Mesenchymal stem cell (in vitro differentiated cells and primary cell): ENCODE data around the gene NAA16.
A peak's percentile ranks its signal among the peaks of the same experiment; 100 is the strongest.

Experiments
- DNase-seq: peaks from one replicate; pipeline ENCODE4 v3.0.0-alpha.2; 2013
- H2AFZ ChIP-seq: one replicate; pipeline ENCODE4 v1.6.1; 2013; ENCODE audit warnings: low read depth, mild to moderate bottlenecking, control low read depth, inconsistent platforms, low read length, moderate library complexity
- H2AK5ac ChIP-seq: 2 replicates; pipeline ENCODE4 v1.6.1; 2013; ENCODE audit warnings: low read length, moderate library complexity, mild to moderate bottlenecking, inconsistent platforms; ENCODE audit not compliant: severe bottlenecking
- H2BK120ac ChIP-seq: one replicate; pipeline ENCODE4 v1.6.1; 2013; ENCODE audit warnings: low read depth, mild to moderate bottlenecking, inconsistent platforms, low read length, moderate library complexity
- H2BK12ac ChIP-seq, 2 experiments: one replicate each; pipeline ENCODE4 v1.6.1; 2013; ENCODE audit warnings: inconsistent platforms in 2 of 2, low read length in 2 of 2, mild to moderate bottlenecking in 2 of 2, moderate library complexity in 2 of 2, control low read depth in 1 of 2
- H2BK15ac ChIP-seq: one replicate; pipeline ENCODE4 v1.6.1; 2013; ENCODE audit warnings: mild to moderate bottlenecking, low read depth, inconsistent platforms; ENCODE audit not compliant: poor library complexity, severe bottlenecking
- H2BK5ac ChIP-seq: 2 replicates; pipeline ENCODE4 v1.6.1; 2013; ENCODE audit warnings: low read depth, mild to moderate bottlenecking, low read length, control low read depth, inconsistent platforms; ENCODE audit not compliant: poor library complexity, severe bottlenecking
- H3K14ac ChIP-seq, 2 experiments: one replicate each; pipeline ENCODE4 v1.6.1; 2013; ENCODE audit warnings: inconsistent platforms in 2 of 2, low read length in 2 of 2, control low read depth in 1 of 2, mild to moderate bottlenecking in 1 of 2, moderate library complexity in 1 of 2
- H3K18ac ChIP-seq, 2 experiments: one replicate each; pipeline ENCODE4 v1.6.1; 2013; ENCODE audit warnings: inconsistent platforms in 2 of 2, low read length in 2 of 2, control low read depth in 1 of 2, low read depth in 1 of 2, mild to moderate bottlenecking in 1 of 2
- H3K23ac ChIP-seq, 2 experiments: one replicate each; pipeline ENCODE4 v1.6.1; 2013; ENCODE audit warnings: inconsistent platforms in 2 of 2, low read length in 2 of 2, mild to moderate bottlenecking in 2 of 2, moderate library complexity in 2 of 2, control low read depth in 1 of 2
- H3K27ac ChIP-seq: 2 replicates; pipeline ENCODE4 v1.5.1; 2013; ENCODE audit warnings: mild to moderate bottlenecking, moderate library complexity, low read length, control low read depth, inconsistent platforms; ENCODE audit not compliant: poor library complexity, severe bottlenecking
- H3K27me3 ChIP-seq, 2 experiments: 2 replicates each; pipeline versions ENCODE4 v1.6.1 to v1.7.0; 2013; ENCODE audit warnings: low read length in 2 of 2, mild to moderate bottlenecking in 2 of 2, moderate library complexity in 2 of 2, control low read depth in 1 of 2, inconsistent platforms in 1 of 2; ENCODE audit not compliant: control insufficient read depth in 1 of 2, insufficient read depth in 1 of 2
- H3K36me3 ChIP-seq, 2 experiments: 2 replicates each; pipeline versions ENCODE4 v1.6.1 to v1.7.0; 2013; ENCODE audit warnings: low read length in 2 of 2, control low read depth in 1 of 2, inconsistent platforms in 1 of 2, low read depth in 1 of 2, mild to moderate bottlenecking in 1 of 2; ENCODE audit not compliant: insufficient read depth in 2 of 2, control insufficient read depth in 1 of 2
- H3K4ac ChIP-seq, 2 experiments: one replicate each; pipeline ENCODE4 v1.6.1; 2013; ENCODE audit warnings: inconsistent platforms in 2 of 2, low read length in 2 of 2, mild to moderate bottlenecking in 2 of 2, moderate library complexity in 2 of 2, control low read depth in 1 of 2, low read depth in 1 of 2
- H3K4me1 ChIP-seq: 2 replicates; pipeline ENCODE4 v1.6.1; 2013; ENCODE audit warnings: low read depth, low read length, control low read depth; ENCODE audit not compliant: control insufficient read depth, insufficient read depth
- H3K4me2 ChIP-seq: 2 replicates; pipeline ENCODE4 v1.6.1; 2013; ENCODE audit warnings: low read length, mild to moderate bottlenecking, inconsistent platforms; ENCODE audit not compliant: poor library complexity, severe bottlenecking
- H3K4me3 ChIP-seq, 2 experiments: 2 replicates each; pipeline versions ENCODE4 v1.5.1 to v1.7.0; 2013; ENCODE audit warnings: low read length in 2 of 2, mild to moderate bottlenecking in 2 of 2, control low read depth in 1 of 2, low read depth in 1 of 2; ENCODE audit not compliant: insufficient read depth in 1 of 2
- H3K79me1 ChIP-seq: replicated peaks from 2 replicates; pipeline ENCODE4 v1.6.1; 2013; ENCODE audit warnings: mild to moderate bottlenecking, control low read depth, low read length, inconsistent platforms; ENCODE audit not compliant: poor library complexity, severe bottlenecking
- H3K9ac ChIP-seq: 2 replicates; pipeline ENCODE4 v1.7.0; 2013; ENCODE audit warnings: mild to moderate bottlenecking, low read length, moderate library complexity
- H3K9me3 ChIP-seq: 2 replicates; pipeline ENCODE4 v1.7.0; 2013; ENCODE audit warnings: mild to moderate bottlenecking, low read length; ENCODE audit not compliant: control insufficient read depth
- H4K8ac ChIP-seq: one replicate; pipeline ENCODE4 v1.6.1; 2013; ENCODE audit warnings: inconsistent platforms, mild to moderate bottlenecking, low read length, moderate library complexity
- H4K91ac ChIP-seq: one replicate; pipeline ENCODE4 v1.6.1; 2013; ENCODE audit warnings: mild to moderate bottlenecking, low read length, inconsistent platforms
- WGBS: methylation state at CpG from one replicate; pipeline ENCODE4 v1.1.7; 2013; ENCODE audit warnings: mixed read lengths; 5-methylcytosine and 5-hydroxymethylcytosine counted together

The NAA16 gene

DNA sequence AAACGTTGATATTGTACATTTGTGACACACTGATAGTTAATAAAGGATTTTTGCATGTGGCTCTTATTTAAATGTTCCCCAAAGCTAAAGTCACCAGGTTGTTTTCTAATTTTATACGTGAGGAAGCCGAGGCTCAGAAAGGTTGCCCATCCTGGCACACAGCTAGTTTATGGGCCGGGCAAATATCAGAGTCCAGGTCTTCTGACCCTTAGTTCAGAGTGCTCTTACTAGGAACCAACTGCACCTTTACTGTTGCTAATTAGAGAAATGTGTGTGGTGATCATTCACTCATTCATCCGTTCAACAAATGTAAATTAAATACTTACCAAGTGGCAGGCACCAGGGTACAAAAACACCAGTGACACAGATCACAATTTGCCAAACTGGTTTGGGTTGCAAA, 100.0 kb downstream of the NAA16 start:
- Histone ChIP-seq H3K27ac (no peak overlapping the region), H3K36me3 (no peaks in the 10 kb centered on the region), H3K4ac (no peak overlapping the region), H3K4me2 (no peak overlapping the region), H2BK15ac (no peak overlapping the region), H4K8ac (no peak overlapping the region), H3K14ac (no peak overlapping the region), H3K4me3 (no peak overlapping the region), H2BK120ac (no peak overlapping the region), H3K9me3 (no peaks in the 10 kb centered on the region), H3K9ac (no peak overlapping the region), H4K91ac (no peak overlapping the region), H3K79me1 (no peaks in the 10 kb centered on the region), H2BK5ac (no peak overlapping the region), H3K27me3 (no peaks in the 10 kb centered on the region), H2AFZ (no peak overlapping the region), H2AK5ac (no peak overlapping the region), H2BK12ac (no peak overlapping the region), H3K4me1 (peaks cover 1% of the 10 kb centered on the region), H3K23ac (no peak overlapping the region), H3K18ac (no peak overlapping the region)
- WGBS: 94% methylated on average over 3 of the region's 5 CpGs
- no peak for DNase-seq

DNA sequence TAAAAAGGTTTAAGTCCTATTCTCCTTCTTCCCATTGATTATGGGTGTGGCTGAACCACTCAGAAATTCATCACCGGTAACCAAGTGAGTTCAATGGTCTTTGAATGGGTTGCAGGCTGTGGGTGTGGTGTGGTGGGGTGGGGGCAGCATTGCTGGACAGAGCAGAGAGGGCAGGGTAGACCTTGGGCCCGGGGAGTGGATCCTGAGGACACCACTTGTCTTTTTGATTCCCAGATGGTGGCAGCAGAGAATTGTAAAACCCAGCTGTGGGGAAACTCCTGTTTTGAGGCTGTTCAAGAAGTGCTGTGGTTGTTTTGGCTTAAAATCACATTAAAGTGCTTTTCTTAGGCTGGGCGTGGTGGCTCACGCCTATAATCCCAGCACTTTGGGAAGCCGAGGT, 100.5 kb downstream of the NAA16 start:
- WGBS: 78% methylated on average over 5 of the region's 5 CpGs
- Histone ChIP-seq H2BK120ac (no peak overlapping the region), H3K79me1 (no peaks in the 10 kb centered on the region), H3K4ac (no peak overlapping the region), H3K14ac (no peak overlapping the region), H2BK15ac (no peak overlapping the region), H3K36me3 (no peaks in the 10 kb centered on the region), H3K4me2 (no peak overlapping the region), H3K4me1 (peaks cover 1% of the 10 kb centered on the region), H4K8ac (no peak overlapping the region), H3K18ac (no peak overlapping the region), H2BK12ac (peak overlapping the region in 1 of 2 experiments; percentile 42), H2AK5ac (no peak overlapping the region), H3K4me3 (no peak overlapping the region), H3K23ac (no peak overlapping the region), H3K9me3 (no peaks in the 10 kb centered on the region), H2AFZ (no peak overlapping the region), H3K27ac (no peak overlapping the region), H2BK5ac (no peak overlapping the region), H4K91ac (no peak overlapping the region), H3K9ac (no peak overlapping the region), H3K27me3 (no peaks in the 10 kb centered on the region)
- DNase-seq: peak; percentile 65

DNA sequence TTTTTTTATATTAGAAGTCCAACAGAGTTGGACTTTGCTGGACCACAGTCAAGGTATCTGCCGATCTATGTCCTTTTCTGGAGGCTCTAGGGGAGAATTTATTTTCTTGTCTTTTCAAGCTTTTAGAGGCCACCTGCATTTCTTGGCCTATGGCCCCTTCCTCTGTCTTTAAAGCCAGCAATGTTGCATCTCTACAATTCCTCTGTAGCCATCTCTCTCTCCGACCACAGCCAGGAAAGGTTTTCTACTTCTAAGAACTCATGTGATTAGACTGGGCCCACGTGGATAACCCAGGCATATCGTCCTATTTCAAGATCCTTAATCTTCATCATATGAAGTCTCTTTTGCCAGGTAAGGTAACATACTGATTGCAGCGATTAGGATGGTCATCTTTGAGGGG, 102.8 kb downstream of the NAA16 start:
- Histone ChIP-seq H3K36me3 (no peaks in the 10 kb centered on the region), H2AK5ac (no peak overlapping the region), H2BK15ac (no peak overlapping the region), H3K27me3 (no peaks in the 10 kb centered on the region), H3K18ac (no peak overlapping the region), H3K23ac (no peak overlapping the region), H3K14ac (no peak overlapping the region), H3K4me2 (no peak overlapping the region), H3K4me3 (no peak overlapping the region), H3K4ac (no peak overlapping the region), H3K79me1 (no peaks in the 10 kb centered on the region), H3K4me1 (peaks cover 1% of the 10 kb centered on the region), H4K8ac (no peak overlapping the region), H4K91ac (no peak overlapping the region), H2AFZ (no peak overlapping the region), H2BK120ac (no peak overlapping the region), H3K9ac (no peak overlapping the region), H2BK12ac (no peak overlapping the region), H2BK5ac (no peak overlapping the region), H3K27ac (no peak overlapping the region), H3K9me3 (peaks cover 6% of the 10 kb centered on the region)
- no peak for DNase-seq
- 98% methylated on average over 3 of the region's 5 CpGs for WGBS

DNA sequence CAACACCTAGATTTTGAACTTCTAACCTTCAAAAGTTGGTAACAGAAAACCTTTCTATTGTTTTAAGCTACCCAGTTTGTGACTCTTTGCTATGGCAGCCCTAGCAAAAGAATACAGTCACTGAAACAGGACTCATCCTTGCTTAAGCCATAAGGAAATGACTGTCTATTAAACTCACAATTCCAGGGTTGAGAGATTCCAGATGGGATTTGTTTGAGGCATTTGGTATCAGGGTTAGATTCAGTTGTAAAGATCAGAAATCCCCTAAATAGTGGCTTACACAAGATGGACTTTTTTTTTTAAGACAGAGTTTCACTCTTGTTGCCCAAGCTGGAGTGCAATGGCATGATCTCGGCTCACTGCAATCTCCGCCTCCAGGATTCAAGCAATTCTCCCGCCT, 105.2 kb downstream of the NAA16 start:
- Histone ChIP-seq H3K79me1 (no peaks in the 10 kb centered on the region), H2BK5ac (no peak overlapping the region), H3K4me1 (peaks cover 1% of the 10 kb centered on the region), H3K18ac (no peak overlapping the region), H3K4me2 (no peak overlapping the region), H4K8ac (no peak overlapping the region), H3K27ac (no peak overlapping the region), H3K9me3 (peaks cover 6% of the 10 kb centered on the region), H3K27me3 (no peaks in the 10 kb centered on the region), H2BK120ac (no peak overlapping the region), H3K23ac (no peak overlapping the region), H2BK12ac (no peak overlapping the region), H3K4me3 (no peak overlapping the region), H2AFZ (no peak overlapping the region), H2BK15ac (no peak overlapping the region), H4K91ac (no peak overlapping the region), H3K36me3 (no peaks in the 10 kb centered on the region), H3K4ac (no peak overlapping the region), H2AK5ac (no peak overlapping the region), H3K14ac (no peak overlapping the region), H3K9ac (no peak overlapping the region)
- peak; percentile 24 for DNase-seq
- WGBS: 31% methylated on average over 3 of the region's 3 CpGs
